Endothelial cell (in vitro differentiated cells): ENCODE data around the gene PAAF1. TPM values are rescaled to one million over a fixed set of nuclear protein-coding genes. Genes with fewer than 3 reads are reported as not detected.
"Not testable (repeated sequence)": the region's sequence is repeated elsewhere in the genome, so short reads cannot be mapped to it uniquely, and the experiment has no call there.

Experiments used
- DNase-seq: peaks from one replicate; pipeline ENCODE4 v3.0.0; 2021; ENCODE audit warnings: low spot score
- H3K27ac Mint-ChIP-seq: one replicate; pipeline ENCODE4 v1.8.0; 2021; ENCODE audit warnings: mixed read lengths, inconsistent platforms; ENCODE audit not compliant: unreplicated experiment
- H3K27me3 Mint-ChIP-seq: one replicate; pipeline ENCODE4 v1.8.0; 2021; ENCODE audit warnings: mild to moderate bottlenecking, moderate library complexity, mixed read lengths, inconsistent platforms; ENCODE audit not compliant: unreplicated experiment
- H3K36me3 Mint-ChIP-seq: one replicate; pipeline ENCODE4 v1.8.0; 2021; ENCODE audit warnings: mild to moderate bottlenecking, low read depth, mixed read lengths, inconsistent platforms; ENCODE audit not compliant: unreplicated experiment
- H3K4me1 Mint-ChIP-seq: one replicate; pipeline ENCODE4 v1.8.0; 2021; ENCODE audit warnings: mild to moderate bottlenecking, mixed read lengths, inconsistent platforms; ENCODE audit not compliant: unreplicated experiment
- H3K4me3 Mint-ChIP-seq: one replicate; pipeline ENCODE4 v1.8.0; 2021; ENCODE audit warnings: mild to moderate bottlenecking, mixed read lengths, inconsistent platforms; ENCODE audit not compliant: unreplicated experiment
- H3K9me3 Mint-ChIP-seq: one replicate; pipeline ENCODE4 v1.8.0; 2021; ENCODE audit warnings: mixed read lengths, inconsistent platforms; ENCODE audit not compliant: unreplicated experiment
- total RNA-seq: library from RNA; stranded (reverse); fragmentation: NEBNext Ultra II Directional; extraction: Animal tissue kit (Norgen Biotek cat#: 25700); gene quantifications from one replicate; pipeline ENCODE4 v1.2.1, GENCODE V29; 2021; ENCODE audit not compliant: unreplicated experiment
- TF ChIP-seq, protein P1 (sequence below): fragments of 200-600 bp; sonication (generic); IDR thresholded peaks from one replicate; pipeline ENCODE4 v1.5.0; 2021; ENCODE audit warnings: antibody characterized with exemption; ENCODE audit not compliant: unreplicated experiment

Gene PAAF1
- total RNA-seq, 1 donor from 2014 or later = 20.3 TPM

DNA sequence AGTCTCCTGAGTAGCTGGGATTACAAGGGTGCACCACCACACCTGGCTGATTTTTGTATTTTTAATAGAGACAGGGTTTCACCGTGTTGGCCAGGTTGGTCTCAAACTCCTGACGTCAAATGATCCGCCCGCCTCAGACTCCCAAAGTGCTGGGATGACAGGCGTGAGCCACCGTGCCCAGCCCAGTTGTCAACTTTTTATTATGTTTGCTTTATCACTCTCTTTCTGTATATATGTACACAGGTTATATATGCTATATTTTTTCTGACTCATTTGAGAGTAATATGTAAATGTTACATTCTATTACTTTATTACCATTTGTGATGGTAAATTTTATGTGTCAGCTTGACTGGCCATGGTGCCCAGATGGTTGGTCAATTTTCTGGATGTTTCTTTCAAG lies 55.2 kb downstream of the PAAF1 start:
- Mint-ChIP-seq H3K4me1 (no peaks in the 10 kb centered on the region), H3K9me3 (no peaks in the 10 kb centered on the region), H3K4me3 (no peak overlapping the region), H3K27me3 (no peaks in the 10 kb centered on the region), H3K27ac (no peak overlapping the region), H3K36me3 (peaks cover 12% of the 10 kb centered on the region)
- DNase-seq = no peak
- TF ChIP-seq, protein P1, sequence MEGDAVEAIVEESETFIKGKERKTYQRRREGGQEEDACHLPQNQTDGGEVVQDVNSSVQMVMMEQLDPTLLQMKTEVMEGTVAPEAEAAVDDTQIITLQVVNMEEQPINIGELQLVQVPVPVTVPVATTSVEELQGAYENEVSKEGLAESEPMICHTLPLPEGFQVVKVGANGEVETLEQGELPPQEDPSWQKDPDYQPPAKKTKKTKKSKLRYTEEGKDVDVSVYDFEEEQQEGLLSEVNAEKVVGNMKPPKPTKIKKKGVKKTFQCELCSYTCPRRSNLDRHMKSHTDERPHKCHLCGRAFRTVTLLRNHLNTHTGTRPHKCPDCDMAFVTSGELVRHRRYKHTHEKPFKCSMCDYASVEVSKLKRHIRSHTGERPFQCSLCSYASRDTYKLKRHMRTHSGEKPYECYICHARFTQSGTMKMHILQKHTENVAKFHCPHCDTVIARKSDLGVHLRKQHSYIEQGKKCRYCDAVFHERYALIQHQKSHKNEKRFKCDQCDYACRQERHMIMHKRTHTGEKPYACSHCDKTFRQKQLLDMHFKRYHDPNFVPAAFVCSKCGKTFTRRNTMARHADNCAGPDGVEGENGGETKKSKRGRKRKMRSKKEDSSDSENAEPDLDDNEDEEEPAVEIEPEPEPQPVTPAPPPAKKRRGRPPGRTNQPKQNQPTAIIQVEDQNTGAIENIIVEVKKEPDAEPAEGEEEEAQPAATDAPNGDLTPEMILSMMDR = no peak

DNA sequence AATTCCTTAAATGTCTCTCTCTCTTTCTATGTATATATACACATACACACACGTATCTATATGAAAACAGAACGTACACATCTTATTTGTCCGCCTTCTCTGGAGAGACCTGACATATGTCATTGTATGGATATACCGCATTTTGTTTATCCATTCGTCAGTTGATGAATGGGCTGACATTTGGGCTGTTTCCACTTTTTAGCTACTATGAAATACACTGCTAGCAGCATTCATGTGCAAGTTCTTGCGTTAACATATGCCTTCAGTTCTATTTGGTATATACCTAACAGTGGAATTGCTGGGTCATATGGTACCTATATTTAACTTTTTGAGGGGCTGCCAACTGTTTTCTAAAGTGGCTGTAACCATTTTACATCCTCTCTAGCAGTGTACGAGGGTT lies 56.0 kb downstream of the PAAF1 start:
- DNase-seq = no peak
- Mint-ChIP-seq H3K4me1 (no peaks in the 10 kb centered on the region), H3K36me3 (peaks cover 3% of the 10 kb centered on the region), H3K27me3 (no peaks in the 10 kb centered on the region), H3K9me3 (no peaks in the 10 kb centered on the region), H3K27ac (no peak overlapping the region), H3K4me3 (no peak overlapping the region)
- TF ChIP-seq, protein P1 = no peak

DNA sequence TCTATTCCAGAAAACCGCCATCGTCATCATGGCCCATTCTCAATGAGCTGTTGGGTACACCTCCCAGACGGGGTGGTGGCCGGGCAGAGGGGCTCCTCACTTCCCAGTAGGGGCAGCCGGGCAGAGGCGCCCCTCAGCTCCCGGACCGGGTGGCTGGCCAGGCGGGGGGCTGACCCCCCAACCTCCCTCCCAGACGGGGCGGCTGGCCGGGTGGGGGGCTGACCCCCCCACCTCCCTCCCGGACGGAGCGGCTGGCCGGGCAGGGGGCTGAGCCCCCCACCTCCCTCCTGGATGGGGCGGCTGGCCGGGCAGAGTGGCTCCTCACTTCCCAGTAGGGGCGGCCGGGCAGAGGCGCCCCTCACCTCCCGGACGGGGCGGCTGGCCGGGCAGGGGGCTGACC lies 59.2 kb downstream of the PAAF1 start:
- not testable (repeated sequence) for H3K4me1 Mint-ChIP-seq, H3K27ac Mint-ChIP-seq, H3K9me3 Mint-ChIP-seq, H3K27me3 Mint-ChIP-seq, DNase-seq, H3K4me3 Mint-ChIP-seq
- peaks cover 15% of the 10 kb centered on the region for H3K36me3 Mint-ChIP-seq

DNA sequence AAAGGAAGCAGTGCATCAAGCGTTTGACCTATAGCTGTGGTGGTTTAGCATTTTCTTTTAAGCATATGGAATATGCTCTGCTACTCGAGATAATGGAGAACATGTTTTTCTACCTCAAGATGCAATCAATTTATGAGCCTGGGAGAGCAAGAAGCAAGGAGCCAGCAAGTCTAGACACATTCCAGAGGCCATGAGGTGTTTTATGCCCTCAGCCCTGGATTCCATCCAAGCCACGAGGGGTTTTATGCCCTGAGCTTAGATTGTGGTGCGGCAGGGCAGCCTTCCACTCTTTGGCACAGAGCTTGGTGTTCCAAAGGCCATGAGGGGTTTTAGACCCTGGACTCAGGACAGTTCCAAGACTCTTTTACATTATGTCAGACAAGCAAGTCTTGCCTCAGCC lies 62.3 kb downstream of the PAAF1 start:
- Mint-ChIP-seq H3K9me3 (peaks cover 6% of the 10 kb centered on the region), H3K27ac (no peak overlapping the region), H3K4me3 (peak overlapping the region; percentile 38), H3K27me3 (no peaks in the 10 kb centered on the region), H3K36me3 (peaks cover 24% of the 10 kb centered on the region), H3K4me1 (peaks cover 3% of the 10 kb centered on the region)
- no peak for DNase-seq
- TF ChIP-seq, protein P1 = no peak

DNA sequence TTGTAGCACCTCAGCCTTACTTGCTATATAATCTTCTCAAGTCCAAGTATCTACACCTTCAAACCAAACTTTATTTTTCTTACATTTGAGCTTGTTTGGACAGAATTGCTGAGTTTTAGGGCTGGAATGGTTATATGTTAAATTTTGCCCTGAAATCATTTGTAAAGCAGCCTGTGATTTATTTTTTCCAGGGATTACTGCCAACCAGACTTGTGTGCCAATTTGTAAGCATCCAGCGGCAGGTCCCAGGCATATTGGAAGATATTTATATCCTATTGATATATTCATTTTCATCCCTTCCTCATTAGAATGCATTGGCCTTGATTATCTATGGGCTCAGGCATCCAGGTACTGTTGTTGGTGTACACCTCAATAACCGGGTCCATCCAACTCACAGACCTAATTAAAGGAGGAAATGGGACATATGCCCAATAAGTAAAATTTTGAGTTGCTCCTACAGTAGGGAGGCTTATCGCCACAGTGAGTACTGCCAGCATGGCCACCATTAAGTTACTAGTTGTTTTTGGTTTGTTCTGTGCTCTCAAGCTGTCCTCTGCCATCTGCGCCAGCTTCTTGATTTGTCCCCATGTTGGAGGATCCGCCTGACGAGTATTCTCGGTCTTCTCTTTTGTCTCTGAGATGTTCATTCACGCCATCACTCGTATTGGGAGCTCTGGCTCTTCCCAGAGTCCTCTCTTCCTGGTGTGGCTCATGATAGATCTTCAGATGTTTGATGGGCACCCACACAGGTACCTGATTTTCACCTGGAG lies 64.2 kb downstream of the PAAF1 start:
- H3K9me3 Mint-ChIP-seq = peaks cover 6% of the 10 kb centered on the region
- peak overlapping the region; percentile 57 for H3K27ac Mint-ChIP-seq
- H3K4me1 Mint-ChIP-seq = peaks cover 3% of the 10 kb centered on the region
- peaks cover 24% of the 10 kb centered on the region for H3K36me3 Mint-ChIP-seq
- no peaks in the 10 kb centered on the region for H3K27me3 Mint-ChIP-seq
- H3K4me3 Mint-ChIP-seq = peak overlapping the region; percentile 56
- no peak for DNase-seq
- TF ChIP-seq, protein P1 = no peak
